NCI-H774 (cell line): Measurements from ENCODE around the gene PLXNB3.
"Not testable (repeated sequence)": the region's sequence is repeated elsewhere in the genome, so short reads cannot be mapped to it uniquely, and the experiment has no call there.

ENCODE experiments used
- DNase-seq: peaks from one replicate; lab custom pipeline; 2025; lab: John Stamatoyannopoulos, UW

Gene PLXNB3

DNA sequence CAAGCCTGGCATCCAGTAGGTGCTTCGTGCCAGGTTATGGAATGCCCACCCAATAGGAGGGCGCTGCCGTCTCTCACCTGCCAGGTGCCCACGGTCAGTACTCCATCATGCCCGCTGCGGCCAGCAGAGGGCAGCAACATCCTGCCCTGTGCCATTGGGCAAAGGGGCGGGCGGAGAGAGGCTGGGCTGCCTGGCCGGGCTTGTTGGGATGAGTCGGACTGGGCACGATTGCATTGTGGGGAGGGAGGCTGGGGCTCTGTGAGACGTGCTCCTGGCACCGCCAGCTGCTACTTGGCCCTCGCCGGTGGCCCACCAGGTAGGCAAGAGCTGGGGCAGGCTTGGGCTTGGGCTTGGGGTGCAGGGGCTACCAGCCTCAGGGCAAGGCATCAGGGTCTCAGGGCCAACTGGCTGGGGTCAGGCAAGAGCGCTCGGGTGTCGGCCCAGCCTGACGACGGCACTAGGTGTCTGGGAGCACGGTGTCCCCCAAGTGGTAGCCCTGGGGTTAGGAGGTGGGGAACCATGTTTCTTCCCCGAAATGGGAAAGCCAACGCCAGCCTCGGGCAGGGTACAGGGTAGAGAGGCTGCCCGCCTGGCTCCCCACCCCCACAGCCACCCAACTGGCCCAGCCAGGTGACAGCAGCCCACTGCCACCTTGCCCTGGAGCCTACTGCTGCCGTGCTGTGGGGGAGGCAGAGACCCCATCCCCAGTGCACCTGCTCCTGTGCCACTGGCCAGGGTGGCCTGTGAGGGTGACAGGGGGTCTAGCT is at the start of gene PLXNB3:
TSS of gene PLXNB3 (plus strand) at position 261 of the 767 bp plus-strand sequence. CDS start 1,287 bp downstream, outside the sequence.
- DNase-seq: peak; percentile 72

DNA sequence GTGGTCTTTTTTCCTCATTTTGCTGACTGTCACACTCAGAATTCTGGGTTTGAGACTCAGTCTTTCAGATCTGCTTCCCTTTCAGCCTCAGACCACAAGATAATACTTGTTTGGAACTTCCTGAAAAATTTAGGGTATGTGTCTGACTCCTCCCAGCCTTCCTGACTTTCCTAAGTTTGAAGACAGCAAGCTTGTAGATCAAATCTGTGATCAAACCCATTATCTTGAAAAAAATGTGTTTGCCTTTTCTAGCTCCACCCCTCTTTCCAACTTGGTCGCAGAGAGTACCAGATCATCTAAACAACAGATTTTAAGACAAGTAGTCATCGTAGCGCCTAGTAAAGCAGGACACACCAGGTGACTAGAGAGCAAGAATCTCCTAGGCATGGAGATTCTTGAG is 49.8 kb upstream of the PLXNB3 start:
- no peak for DNase-seq

DNA sequence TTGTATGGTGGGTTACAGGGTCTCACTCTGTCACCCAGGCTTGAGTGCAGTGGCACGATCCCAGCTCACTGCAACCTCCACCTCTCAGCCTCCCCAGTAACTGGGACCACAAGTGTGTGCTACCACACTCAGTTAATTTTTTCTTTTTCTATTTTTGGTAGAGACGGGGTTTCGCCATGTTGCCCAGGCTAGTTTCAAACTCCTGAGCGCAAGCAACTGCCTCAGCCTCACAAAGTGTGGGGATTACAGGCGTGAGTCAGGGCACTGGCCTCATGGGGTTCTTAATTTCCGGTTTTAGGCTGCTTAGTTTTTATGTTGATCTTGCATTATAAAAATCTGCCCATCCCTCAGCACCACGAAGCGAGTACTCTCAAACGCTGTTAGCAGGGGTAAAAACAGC is 46.6 kb upstream of the PLXNB3 start:
- DNase-seq: no peak

DNA sequence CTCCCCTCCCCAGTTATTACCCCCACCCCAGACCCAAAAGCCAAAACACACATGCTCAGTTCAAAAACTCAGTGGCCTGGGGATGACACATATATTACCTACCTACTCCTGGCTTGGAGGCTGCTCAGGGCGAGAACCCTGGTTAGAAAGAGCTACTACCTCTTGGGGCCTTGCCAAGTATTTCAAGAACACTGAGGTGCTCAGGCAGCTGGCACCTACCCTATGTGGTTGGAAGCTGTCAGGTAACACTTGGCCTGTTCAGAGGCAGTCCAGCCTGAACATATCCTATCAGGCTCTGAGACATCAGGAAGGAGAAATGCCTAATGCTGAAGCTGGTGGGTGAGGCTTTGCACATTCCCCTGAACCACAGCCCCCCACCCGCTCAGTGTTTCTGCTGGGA is 44.8 kb upstream of the PLXNB3 start:
- no peak for DNase-seq

DNA sequence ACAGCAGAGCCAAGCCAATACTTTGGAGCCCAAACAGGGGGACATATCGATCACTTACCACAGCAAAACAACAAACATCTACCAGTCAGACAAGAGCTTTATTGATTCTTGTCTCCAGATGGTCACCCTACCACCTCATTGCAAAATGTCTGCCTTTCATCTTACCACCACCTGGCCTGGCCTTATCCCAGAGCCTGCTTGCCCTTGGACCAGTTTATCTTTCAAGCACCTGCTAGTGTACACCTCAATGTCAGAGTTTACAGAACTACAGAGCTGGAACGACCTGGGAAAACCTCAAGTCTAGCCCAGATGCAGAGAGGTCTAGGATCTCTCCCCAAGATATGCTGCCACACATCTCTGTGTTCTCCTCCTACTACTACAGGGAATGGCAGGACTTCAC is 44.3 kb upstream of the PLXNB3 start:
- DNase-seq: no peak

DNA sequence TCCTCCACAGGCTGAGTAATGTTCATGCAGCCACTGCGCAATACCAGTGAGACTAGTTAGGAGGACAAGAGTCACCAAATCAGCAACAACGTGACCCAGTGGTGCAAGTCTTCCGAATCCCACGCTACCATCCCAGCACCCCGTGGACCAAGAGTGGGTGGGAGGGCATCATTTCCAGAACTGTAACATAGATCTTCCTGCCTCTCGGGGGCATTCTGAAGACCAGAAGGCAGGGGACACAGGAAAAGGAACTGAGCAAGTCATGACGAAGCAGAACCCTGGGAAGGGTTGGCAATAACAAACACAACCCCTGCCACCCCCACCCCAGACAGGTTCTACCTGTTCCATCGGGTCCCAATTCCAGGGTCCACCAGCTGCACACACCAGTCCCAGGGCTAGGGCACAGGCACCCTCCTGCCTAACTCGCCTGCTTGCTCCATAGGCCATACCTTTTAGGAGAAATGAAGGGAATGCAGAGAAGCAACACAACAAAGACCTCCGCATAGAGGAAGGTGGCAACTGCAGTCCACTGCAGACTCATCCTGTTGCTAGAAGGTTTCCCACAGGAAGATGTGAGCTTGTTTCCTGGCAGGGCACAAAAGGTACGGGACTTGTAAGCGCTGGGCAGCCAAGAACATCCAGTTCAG is 41.2 kb upstream of the PLXNB3 start:
- DNase-seq: no peak

DNA sequence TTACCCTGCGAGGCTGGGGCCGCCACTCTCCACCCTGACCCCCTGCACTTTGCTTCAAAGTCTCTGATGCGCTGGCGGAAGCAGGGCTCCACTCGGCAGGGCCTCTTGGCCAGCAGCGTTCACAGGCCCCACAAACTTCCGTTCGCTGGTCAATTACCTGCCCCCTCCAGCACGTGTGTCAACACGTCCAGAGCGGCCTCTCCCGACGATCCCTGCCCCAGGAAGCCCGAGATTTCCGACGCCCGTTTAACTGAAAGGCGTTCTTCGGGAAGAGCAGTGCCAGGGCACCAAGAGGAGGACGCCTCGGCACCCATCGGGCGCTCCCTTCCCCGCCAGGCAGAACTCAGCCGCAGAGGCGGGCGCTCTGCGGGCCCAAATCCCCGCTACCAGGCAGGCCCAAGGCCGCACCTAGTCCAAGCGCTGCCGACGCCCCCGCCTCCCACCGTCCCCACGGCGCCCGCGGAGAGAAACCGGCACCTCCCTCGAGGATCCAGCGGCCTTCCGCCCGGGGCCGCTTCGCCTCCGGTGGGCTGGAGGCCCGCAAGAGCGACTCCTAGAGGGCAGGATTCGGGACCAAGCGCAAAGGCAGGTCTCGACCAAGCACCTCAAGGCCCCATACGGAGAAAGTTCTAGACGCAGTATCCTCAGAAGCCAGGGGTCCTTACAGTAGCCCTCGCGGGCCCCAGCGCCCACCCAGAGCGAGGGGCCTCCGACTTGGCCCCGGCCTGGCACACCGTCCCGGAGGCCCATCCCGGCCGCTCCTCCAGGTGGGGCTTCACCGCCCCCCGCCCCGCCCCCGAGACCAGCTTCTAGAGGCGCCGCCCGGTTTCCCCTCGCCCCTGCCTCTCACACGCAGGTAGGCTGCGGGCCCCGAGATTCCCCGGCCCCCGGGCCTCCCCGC is 40.4 kb upstream of the PLXNB3 start:
- peak; percentile 22 for DNase-seq

DNA sequence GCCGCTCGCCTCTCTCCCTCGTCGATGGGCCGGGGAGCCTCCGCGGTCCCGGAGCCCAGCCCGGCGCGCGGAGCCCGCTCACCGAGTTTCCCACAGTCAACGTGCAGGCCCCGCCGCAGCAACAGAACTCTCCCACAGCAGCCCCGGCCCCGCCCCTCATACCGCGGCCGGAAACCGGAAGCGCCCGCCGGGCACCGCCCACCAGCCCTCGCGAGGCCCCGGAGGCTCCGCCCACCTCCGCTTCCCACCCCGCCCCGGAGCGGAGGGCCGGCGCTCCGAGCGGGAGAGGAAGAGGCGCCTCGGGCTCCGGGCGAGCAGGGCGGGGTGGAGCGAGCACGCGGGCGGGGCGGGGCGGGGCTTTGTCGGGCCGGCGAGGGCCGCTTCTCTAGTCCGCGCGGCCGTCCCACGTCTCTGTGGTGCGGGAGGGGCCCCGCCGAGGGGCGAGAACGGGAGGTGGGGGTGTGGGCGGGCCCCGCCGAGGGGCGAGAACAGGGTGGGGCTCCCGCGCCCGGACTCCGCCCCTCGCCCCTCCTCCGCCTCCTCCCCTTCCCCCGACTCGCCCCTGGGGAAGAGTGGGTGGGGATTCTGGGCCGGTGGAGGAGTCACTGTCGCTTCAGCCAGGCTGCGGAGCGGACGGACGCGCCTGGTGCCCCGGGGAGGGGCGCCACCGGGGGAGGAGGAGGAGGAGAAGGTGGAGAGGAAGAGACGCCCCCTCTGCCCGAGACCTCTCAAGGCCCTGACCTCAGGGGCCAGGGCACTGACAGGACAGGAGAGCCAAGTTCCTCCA is 39.6 kb upstream of the PLXNB3 start, which contains the start of the genes ABCD1 and BCAP31:
TSS of gene ABCD1 (plus strand) at position 605 of the 787 bp plus-strand sequence. CDS start 411 bp downstream, outside the sequence.
TSS of gene BCAP31 (minus strand) at position 136 of the 787 bp plus-strand sequence. CDS start 1,143 bp downstream, outside the sequence.
- peak; percentile 94 for DNase-seq

DNA sequence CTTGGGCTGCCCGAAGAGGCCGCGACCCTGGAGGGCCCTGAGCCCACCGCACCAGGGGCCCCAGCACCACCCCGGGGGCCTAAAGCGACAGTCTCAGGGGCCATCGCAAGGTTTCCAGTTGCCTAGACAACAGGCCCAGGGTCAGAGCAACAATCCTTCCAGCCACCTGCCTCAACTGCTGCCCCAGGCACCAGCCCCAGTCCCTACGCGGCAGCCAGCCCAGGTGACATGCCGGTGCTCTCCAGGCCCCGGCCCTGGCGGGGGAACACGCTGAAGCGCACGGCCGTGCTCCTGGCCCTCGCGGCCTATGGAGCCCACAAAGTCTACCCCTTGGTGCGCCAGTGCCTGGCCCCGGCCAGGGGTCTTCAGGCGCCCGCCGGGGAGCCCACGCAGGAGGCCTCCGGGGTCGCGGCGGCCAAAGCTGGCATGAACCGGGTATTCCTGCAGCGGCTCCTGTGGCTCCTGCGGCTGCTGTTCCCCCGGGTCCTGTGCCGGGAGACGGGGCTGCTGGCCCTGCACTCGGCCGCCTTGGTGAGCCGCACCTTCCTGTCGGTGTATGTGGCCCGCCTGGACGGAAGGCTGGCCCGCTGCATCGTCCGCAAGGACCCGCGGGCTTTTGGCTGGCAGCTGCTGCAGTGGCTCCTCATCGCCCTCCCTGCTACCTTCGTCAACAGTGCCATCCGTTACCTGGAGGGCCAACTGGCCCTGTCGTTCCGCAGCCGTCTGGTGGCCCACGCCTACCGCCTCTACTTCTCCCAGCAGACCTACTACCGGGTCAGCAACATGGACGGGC is 38.8 kb upstream of the PLXNB3 start:
- DNase-seq: no peak

DNA sequence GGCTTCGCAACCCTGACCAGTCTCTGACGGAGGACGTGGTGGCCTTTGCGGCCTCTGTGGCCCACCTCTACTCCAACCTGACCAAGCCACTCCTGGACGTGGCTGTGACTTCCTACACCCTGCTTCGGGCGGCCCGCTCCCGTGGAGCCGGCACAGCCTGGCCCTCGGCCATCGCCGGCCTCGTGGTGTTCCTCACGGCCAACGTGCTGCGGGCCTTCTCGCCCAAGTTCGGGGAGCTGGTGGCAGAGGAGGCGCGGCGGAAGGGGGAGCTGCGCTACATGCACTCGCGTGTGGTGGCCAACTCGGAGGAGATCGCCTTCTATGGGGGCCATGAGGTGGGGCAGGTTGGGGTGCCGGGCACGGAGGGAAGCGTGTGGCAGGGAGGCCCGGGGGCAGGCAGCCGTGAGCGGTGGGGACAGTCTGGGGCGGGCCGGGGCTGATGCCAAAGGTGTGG is 38.2 kb upstream of the PLXNB3 start:
- DNase-seq: no peak

DNA sequence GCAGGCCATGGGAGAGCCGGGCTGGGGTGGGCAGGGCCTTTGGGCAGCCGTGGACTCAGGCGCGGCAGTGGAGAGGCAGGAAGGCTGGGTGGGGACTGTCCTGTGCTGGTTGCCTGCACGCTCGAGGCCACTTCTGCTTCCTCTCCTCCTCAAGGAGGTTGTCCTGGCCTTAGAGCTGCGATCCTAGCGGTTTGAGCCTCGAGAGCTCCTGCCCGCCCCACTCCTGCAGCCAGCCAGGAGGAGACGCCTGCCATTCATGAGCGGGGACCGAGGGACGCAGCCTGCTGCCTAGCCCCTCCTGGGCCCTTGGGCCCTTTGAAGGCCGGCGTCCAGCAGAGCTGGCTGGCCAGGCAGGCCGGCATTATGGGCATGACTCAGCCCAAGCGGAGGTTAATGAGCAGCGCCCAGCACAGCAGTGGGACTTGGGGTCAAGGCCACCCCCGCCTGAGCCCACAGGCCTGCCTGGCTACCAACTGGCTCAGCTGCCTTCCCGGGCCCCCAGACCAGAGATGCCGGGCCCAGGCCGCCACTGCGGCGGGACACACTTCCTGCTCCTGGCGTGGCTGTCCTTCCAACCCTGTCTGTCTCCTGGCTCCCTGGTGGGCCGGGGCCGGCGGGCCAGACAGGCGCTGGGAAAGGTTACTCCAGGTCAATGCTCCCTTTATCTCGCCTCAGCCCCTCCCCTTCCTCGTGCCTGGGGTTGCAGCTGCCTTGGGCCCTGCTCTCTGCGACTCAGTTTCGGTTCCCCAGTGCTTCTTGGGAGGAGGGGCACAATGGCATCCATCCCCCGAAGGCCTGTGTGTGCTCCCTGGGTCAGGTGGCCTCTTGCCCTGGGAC is 37.5 kb upstream of the PLXNB3 start:
- no peak for DNase-seq

DNA sequence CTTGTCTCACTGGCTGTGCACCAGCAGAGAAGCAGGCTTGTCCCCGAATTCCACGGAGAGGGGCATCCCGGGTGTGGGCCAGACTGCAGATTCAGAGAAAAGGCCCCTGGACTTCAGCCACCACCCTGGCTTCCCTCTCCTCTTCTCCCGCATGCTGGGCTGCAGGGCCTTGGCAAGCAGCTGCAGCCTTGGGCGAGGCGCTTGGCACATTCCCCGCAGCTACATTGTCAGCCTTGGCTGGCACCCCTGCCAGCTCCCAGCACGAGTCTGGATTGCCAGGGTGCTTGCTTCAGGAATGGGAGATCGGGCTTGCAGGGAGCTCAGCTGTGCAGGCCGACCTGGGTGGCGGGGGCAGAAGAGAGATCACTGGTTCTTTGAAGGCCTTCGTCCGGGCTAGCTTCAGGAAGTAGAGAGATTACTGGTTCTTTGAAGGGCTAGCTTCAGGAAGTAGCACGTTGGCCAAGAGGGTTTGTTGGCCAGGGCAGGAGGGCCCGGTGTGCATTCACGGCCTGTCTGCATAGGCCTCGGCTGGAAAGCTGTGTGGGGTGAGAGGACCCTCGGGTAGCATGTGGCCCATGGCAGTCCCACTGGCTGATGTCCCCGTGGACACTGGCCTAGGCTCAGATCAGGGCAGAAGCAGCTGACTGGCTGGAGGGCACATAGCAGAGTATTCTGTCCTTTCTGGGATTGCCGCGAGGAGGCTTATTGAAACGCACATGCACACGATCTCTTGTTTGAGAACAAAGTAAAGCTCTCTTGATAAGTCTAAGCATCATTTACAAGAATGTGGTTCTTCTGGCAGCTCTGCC is 36.7 kb upstream of the PLXNB3 start:
- no peak for DNase-seq

DNA sequence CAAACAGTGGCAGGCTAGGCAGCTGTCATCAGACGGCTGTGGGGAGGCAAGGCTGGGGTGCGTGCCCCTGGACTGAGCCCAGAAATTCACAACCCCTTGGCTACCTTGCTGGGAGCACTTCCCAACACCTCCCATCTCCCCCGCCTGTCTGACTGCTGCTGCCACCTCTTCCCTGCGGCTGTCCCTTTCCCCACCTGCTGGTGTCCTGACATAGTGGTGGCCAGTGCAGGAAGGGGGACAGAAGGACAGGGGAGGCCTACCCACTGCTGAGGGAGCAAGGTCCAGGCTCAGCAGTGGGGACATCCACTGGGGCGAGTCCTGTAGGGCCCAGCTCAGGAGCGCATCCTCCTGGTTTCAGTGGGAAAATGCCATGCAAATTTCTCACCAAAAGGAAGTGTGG is 36.0 kb upstream of the PLXNB3 start:
- DNase-seq: no peak

DNA sequence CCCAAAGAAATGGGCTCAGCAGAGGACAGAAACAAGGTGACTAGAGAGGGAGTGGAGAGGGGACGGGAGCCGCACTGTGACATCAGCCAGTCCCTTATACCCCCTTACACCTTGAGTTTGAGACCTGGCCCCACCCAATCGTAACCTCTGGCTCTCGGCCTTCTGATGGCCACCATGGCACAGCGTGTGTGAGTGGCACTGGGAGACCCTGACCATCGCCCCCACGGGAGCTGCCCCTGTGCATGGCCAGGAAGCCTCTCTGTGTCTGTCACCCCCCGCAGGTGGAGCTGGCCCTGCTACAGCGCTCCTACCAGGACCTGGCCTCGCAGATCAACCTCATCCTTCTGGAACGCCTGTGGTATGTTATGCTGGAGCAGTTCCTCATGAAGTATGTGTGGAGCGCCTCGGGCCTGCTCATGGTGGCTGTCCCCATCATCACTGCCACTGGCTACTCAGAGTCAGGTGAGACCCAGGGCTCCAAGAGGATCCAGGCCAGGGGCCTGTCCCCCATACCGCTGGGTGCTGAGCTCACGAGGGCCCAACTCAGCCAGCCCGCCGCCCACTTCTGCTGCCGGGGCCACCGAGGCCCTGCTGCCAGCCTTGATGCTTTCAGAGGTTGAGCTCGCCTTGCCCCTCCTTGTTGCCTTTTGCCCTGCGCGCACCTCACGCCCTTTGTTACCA is 35.0 kb upstream of the PLXNB3 start:
- DNase-seq: no peak

DNA sequence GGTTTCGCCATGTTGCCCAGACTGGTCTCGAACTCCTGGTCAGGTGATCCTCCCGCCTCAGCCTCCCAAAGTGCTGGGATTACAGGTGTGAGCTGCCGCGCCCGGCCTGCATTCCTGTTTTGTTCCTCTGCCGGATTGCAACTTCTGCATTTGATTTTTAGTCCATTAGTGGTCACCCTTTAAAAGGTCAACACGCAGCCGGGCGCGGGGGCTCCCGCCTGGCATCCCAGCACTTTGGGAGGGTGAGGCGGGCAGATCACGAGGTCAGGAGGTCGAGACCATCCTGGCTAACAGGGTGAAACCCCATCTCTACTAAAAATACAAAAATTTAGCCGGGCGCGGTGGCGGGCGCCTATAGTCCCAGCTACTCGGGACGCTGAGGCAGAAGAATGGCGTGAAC is 33.9 kb upstream of the PLXNB3 start:
- DNase-seq: not testable (repeated sequence)

DNA sequence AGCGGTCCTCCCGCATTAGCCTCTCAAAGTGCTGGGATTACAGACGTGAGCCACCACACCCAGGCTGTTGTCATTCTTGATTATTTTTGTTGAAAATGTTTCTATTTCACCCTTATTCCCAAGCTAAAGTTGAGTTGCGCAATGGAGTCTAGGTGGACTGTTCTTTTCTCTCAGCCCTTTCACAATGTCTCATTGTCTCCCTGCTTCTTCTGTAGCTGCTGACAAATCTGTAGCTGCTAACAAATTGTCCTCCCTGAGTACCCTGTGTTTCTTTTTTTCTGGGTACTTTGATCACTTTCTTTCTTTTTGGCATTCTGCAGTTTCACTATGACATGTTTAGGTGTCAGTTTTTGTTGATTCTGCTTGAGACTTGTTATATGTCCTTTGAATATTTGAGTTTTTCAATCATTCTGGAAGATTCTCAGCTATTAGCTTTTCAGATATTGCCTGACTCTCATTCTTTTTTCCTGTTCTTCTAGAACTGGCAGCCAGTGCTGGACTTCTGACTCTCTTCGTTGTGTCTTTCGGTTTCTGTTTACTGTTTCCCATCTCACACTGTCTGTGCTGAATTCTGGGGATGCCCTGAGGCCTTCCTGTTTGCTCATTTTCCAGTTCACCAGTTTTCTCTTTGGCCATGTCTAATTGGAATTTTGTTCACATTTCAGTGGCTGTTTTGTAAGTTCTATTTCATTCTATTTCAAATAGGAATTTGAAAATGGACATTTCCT is 32.8 kb upstream of the PLXNB3 start:
- no peak for DNase-seq

DNA sequence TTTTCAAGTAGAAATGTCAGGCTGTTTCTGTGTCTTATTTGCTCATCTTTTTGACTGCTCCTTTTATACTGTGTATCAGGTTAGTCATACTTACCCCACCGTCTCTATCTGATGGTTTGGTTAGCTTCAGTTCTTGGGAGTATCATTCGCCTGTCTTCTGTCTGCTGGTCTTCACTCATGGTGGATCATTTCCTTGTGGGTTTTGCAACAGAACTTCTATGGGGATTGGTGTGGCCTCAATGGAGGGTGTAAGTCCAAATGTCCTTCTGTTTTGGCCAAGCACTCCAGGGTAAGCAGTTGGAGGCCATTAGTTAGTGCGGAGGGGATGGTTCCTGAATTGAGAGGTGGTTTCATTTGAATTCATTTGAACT is 32.2 kb upstream of the PLXNB3 start:
- no peak for DNase-seq

DNA sequence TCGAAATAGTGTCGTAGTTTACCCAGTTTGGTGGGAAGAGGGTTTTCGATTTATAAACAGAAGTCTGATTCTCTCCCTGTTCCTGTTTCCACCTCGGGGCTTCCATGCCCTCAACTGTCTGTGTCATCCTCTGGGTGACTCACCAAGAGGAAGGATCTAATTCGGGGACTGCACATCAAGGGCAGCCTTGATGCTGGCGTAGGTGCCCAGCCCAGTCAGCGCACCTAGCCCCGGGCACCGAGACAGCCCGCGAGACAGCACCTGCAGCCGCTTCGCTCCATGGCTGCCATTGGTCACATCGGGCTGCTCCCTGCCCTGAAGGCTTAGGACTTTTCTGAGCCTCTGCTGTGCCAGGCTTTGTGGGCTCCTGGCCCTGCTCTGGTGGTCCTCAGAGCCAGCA is 31.6 kb upstream of the PLXNB3 start:
- no peak for DNase-seq
